Activated B cell treated with CpG ODN at 0.5 μM for 24 hours (primary cell): ENCODE results near the gene SELENOW. TPM values are rescaled to one million over a fixed set of nuclear protein-coding genes. Genes with fewer than 3 reads are reported as not detected.

Experiments used
- ATAC-seq: fragments of 200-7000 bp; cut with Tn5 transposase; one replicate; pipeline ENCODE4 v1.10.0; 2021; ENCODE audit warnings: low read depth, mild to moderate bottlenecking, moderate library complexity
- CTCF ChIA-PET: fragments of 350-600 bp; sonication (Branson Sonifier 250); formaldehyde crosslinking; loops from one replicate; lab custom pipeline; 2021; ENCODE audit warnings: antibody characterized with exemption; lab: Charles Lee
- POLR2A ChIA-PET: fragments of 350-600 bp; sonication (Branson Sonifier 250); formaldehyde crosslinking; loops from one replicate; lab custom pipeline; 2021; ENCODE audit warnings: antibody characterized with exemption; lab: Charles Lee
- DNase-seq: peaks from one replicate; pipeline ENCODE4 v3.0.0; 2022
- H3K27ac Mint-ChIP-seq: one replicate; pipeline ENCODE4 v1.8.0; 2020; ENCODE audit warnings: mixed read lengths
- H3K27me3 Mint-ChIP-seq: one replicate; pipeline ENCODE4 v1.8.0; 2021; ENCODE audit warnings: mixed read lengths
- H3K36me3 Mint-ChIP-seq: one replicate; pipeline ENCODE4 v1.8.0; 2021; ENCODE audit warnings: low read depth, mixed read lengths
- H3K4me1 Mint-ChIP-seq: one replicate; pipeline ENCODE4 v1.8.0; 2021; ENCODE audit warnings: mixed read lengths
- H3K4me3 Mint-ChIP-seq: one replicate; pipeline ENCODE4 v1.8.0; 2020; ENCODE audit warnings: mild to moderate bottlenecking, mixed read lengths
- H3K9me3 Mint-ChIP-seq: one replicate; pipeline ENCODE4 v1.8.0; 2020; ENCODE audit warnings: mixed read lengths
- intact Hi-C: fragments of 100-400 bp; cut with micrococcal nuclease; formaldehyde crosslinking; loops from one replicate; pipeline ENCODE4 v1.15.1; 2024
- total RNA-seq: library from RNA; stranded (reverse); gene quantifications from 2 replicates; pipeline ENCODE4 v1.2.3, GENCODE V29; 2022
- TF ChIP-seq, protein P1 (sequence below): fragments of 200-600 bp; IDR thresholded peaks from one replicate; pipeline ENCODE4 v1.8.0; 2022; ENCODE audit warnings: antibody characterized with exemption, mild to moderate bottlenecking

Gene SELENOW
- total RNA-seq, 1 donor from 2014 or later, result 24.8 TPM

DNA sequence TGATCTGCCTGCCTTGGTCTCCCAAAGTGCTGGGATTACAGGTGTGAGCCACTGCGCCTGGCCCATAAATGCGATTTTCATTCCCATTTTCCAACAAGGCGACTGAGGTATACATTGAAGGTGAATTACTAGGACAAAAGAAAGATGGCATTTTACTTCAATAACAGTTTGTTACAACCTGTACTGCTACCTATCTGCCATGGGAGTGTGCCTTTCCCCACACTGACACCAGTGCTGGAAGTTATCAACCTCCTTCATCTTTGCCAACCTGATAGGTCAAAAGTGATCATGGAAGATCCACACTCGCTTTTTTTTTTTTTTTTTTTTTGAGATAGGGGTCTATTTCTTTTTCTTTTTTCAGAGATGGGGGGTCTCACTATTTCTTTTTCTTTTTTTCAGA is 54.2 kb downstream of the SELENOW start:
- ATAC-seq (no peak), DNase-seq (no peak)
- TF ChIP-seq, protein P1, sequence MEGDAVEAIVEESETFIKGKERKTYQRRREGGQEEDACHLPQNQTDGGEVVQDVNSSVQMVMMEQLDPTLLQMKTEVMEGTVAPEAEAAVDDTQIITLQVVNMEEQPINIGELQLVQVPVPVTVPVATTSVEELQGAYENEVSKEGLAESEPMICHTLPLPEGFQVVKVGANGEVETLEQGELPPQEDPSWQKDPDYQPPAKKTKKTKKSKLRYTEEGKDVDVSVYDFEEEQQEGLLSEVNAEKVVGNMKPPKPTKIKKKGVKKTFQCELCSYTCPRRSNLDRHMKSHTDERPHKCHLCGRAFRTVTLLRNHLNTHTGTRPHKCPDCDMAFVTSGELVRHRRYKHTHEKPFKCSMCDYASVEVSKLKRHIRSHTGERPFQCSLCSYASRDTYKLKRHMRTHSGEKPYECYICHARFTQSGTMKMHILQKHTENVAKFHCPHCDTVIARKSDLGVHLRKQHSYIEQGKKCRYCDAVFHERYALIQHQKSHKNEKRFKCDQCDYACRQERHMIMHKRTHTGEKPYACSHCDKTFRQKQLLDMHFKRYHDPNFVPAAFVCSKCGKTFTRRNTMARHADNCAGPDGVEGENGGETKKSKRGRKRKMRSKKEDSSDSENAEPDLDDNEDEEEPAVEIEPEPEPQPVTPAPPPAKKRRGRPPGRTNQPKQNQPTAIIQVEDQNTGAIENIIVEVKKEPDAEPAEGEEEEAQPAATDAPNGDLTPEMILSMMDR, result no peak
- no peak overlapping the region for H3K27ac Mint-ChIP-seq
- ChIA-PET POLR2A (no interaction called here), CTCF (no interaction called here)
- intact Hi-C loops, result no loop called here
- no peaks in the 10 kb centered on the region for H3K4me1 Mint-ChIP-seq
- no peaks in the 10 kb centered on the region for H3K36me3 Mint-ChIP-seq
- H3K27me3 Mint-ChIP-seq, result peaks cover 2% of the 10 kb centered on the region
- H3K9me3 Mint-ChIP-seq, result no peaks in the 10 kb centered on the region
- H3K4me3 Mint-ChIP-seq, result no peak overlapping the region

Other genes with a start within 250 kb of the SELENOW start
- not detected in 2 replicates for gene ZNF541, start 205.6 kb upstream of the SELENOW start, total RNA-seq
- 15.9 and 16.0 TPM in 2 replicates for gene BICRA, start 169.6 kb upstream of the SELENOW start, total RNA-seq
- gene EHD2, start 65.3 kb upstream of the SELENOW start, total RNA-seq, result not detected in 2 replicates
- 695 and 783 TPM in 2 replicates for gene NOP53, start 33.2 kb upstream of the SELENOW start, total RNA-seq
- not detected in 2 replicates for gene TPRX1, start 25.8 kb downstream of the SELENOW start, total RNA-seq
- not detected in 2 replicates for gene CRX, start 43.2 kb downstream of the SELENOW start, total RNA-seq
- gene TPRX2, start 80.5 kb downstream of the SELENOW start, total RNA-seq, result not detected in 2 replicates
- gene SULT2A1, start 107.6 kb downstream of the SELENOW start, total RNA-seq, result not detected in 2 replicates
- gene BSPH1, start 213.5 kb downstream of the SELENOW start, total RNA-seq, result not detected in 2 replicates
- gene ELSPBP1, start 215.9 kb downstream of the SELENOW start, total RNA-seq, result not detected in 2 replicates